DND-41 (cell line): ENCODE measurements around the gene FAM131A.
A peak's percentile ranks its signal among the peaks of the same experiment; 100 is the strongest.

Experiments used
- ATAC-seq: fragments of 200-7000 bp; cut with Tn5 transposase; 3 replicates; pipeline ENCODE4 v1.9.1; 2021; ENCODE audit warnings: low read depth; ENCODE audit not compliant: insufficient read depth
- DNase-seq: peaks from one replicate; pipeline ENCODE4 v3.0.0-alpha.2; 2020
- H2AFZ ChIP-seq: 2 replicates; pipeline ENCODE4 v1.6.0; 2012; ENCODE audit warnings: low read depth, low read length
- H3K27ac ChIP-seq: 2 replicates; pipeline ENCODE4 v1.5.1; 2012; ENCODE audit warnings: low read length, inconsistent platforms
- H3K27me3 ChIP-seq: fragments of 200-600 bp; sonication (generic); 2 replicates; pipeline ENCODE4 v1.6.0; 2012; ENCODE audit warnings: low read length, mild to moderate bottlenecking, inconsistent platforms; ENCODE audit not compliant: insufficient read depth, poor library complexity
- H3K36me3 ChIP-seq: 2 replicates; pipeline ENCODE4 v1.5.1; 2012; ENCODE audit warnings: low read length, inconsistent platforms; ENCODE audit not compliant: insufficient read depth
- H3K4me1 ChIP-seq: 2 replicates; pipeline ENCODE4 v1.5.1; 2012; ENCODE audit warnings: mild to moderate bottlenecking, low read length; ENCODE audit not compliant: insufficient read depth
- H3K4me2 ChIP-seq: 2 replicates; pipeline ENCODE4 v1.6.0; 2012; ENCODE audit warnings: mild to moderate bottlenecking, moderate library complexity, low read length, inconsistent platforms; ENCODE audit not compliant: insufficient read depth
- H3K4me3 ChIP-seq, 2 experiments: fragments of 200-600 bp in 1 of 2; shearing (Covaris generic) in 1 of 2; 2 replicates each; pipeline ENCODE4 v1.5.1; 2012 to 2016; ENCODE audit warnings: inconsistent platforms in 2 of 2, low read length in 2 of 2, mild to moderate bottlenecking in 2 of 2, low read depth in 1 of 2, moderate library complexity in 1 of 2
- H3K79me2 ChIP-seq: 2 replicates; pipeline ENCODE4 v1.6.0; 2012; ENCODE audit warnings: low read length, inconsistent platforms; ENCODE audit not compliant: insufficient read depth
- H3K9ac ChIP-seq: 2 replicates; pipeline ENCODE4 v1.6.0; 2012; ENCODE audit warnings: low read depth, mild to moderate bottlenecking, inconsistent platforms, low read length, moderate library complexity
- H3K9me3 ChIP-seq: 2 replicates; pipeline ENCODE4 v1.5.1; 2012; ENCODE audit warnings: low read length, moderate library complexity, mild to moderate bottlenecking, inconsistent platforms; ENCODE audit not compliant: insufficient read depth, severe bottlenecking
- H4K20me1 ChIP-seq: 2 replicates; pipeline ENCODE4 v1.6.0; 2012; ENCODE audit warnings: low read length; ENCODE audit not compliant: insufficient read depth
- EZH2 ChIP-seq: IDR thresholded peaks from 3 replicates; pipeline ENCODE4 v1.6.1; 2012; ENCODE audit warnings: borderline replicate concordance, low read depth, mild to moderate bottlenecking, moderate library complexity, low read length, inconsistent platforms; ENCODE audit not compliant: severe bottlenecking
- TF ChIP-seq, protein P1 (sequence below): IDR thresholded peaks from 2 replicates; pipeline ENCODE4 v1.5.1; 2012; ENCODE audit warnings: borderline replicate concordance, low read length, moderate library complexity, mild to moderate bottlenecking; ENCODE audit not compliant: poor library complexity, severe bottlenecking; ENCODE audit errors: extremely low read depth

Gene FAM131A

DNA sequence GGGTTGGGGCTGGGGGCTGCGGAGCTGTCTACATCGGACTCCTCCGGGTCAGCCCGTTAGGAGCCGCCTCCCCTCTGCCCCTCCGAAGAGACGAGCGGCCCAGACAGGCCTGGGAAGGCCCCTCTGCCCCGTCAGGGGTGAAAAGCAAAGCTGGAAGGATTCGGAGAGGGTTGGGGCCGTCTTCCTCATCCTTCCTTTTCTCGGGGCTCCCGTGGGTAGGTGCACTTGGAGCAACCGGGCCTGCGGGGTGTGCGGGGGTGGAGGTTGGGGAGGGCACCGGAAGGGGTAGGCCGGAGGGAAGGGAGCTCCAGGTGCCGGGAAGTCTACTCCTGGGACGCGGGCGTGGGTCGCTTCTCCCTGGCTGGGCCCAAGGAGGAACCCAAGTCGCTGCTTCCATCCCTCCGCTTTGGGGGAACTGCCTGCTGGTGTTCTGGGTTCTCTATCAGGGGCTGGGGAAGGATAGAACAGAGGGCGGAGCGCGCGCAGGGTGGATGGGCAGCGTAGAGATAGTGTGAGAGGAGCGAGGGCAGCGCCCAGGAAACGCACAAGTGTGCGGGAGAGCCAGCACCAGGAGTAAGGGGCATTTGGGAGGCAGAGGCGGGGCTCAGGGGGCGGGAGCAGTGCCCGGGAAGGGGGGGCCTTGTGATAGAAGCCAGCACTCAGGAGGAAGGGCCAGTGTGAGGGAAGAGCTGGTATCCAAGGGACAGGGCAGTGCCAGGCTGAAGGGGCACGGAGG is 24.7 kb downstream of the FAM131A start:
- peaks cover 27% of the 10 kb centered on the region for H4K20me1 ChIP-seq
- peaks cover 21% of the 10 kb centered on the region for H3K36me3 ChIP-seq
- peak; percentile 60 for DNase-seq
- TF ChIP-seq EZH2, result no peak
- TF ChIP-seq, protein P1, sequence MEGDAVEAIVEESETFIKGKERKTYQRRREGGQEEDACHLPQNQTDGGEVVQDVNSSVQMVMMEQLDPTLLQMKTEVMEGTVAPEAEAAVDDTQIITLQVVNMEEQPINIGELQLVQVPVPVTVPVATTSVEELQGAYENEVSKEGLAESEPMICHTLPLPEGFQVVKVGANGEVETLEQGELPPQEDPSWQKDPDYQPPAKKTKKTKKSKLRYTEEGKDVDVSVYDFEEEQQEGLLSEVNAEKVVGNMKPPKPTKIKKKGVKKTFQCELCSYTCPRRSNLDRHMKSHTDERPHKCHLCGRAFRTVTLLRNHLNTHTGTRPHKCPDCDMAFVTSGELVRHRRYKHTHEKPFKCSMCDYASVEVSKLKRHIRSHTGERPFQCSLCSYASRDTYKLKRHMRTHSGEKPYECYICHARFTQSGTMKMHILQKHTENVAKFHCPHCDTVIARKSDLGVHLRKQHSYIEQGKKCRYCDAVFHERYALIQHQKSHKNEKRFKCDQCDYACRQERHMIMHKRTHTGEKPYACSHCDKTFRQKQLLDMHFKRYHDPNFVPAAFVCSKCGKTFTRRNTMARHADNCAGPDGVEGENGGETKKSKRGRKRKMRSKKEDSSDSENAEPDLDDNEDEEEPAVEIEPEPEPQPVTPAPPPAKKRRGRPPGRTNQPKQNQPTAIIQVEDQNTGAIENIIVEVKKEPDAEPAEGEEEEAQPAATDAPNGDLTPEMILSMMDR, result no peak
- ATAC-seq, result peak; percentile 20
- peak overlapping the region; percentile 87 for H3K4me2 ChIP-seq
- peaks cover 39% of the 10 kb centered on the region for H3K79me2 ChIP-seq
- no peaks in the 10 kb centered on the region for H3K9me3 ChIP-seq
- H2AFZ ChIP-seq, result peak overlapping the region; percentile 96
- peak overlapping the region; percentile 89 for H3K9ac ChIP-seq
- peaks cover 34% of the 10 kb centered on the region for H3K4me1 ChIP-seq
- H3K27me3 ChIP-seq, result no peaks in the 10 kb centered on the region
- peak overlapping the region; percentile 88 for H3K27ac ChIP-seq
- peak overlapping the region; percentile 43 to 95 for H3K4me3 ChIP-seq

- no peaks in the 10 kb centered on the region for H3K27me3 ChIP-seq
- peaks cover 27% of the 10 kb centered on the region for H3K36me3 ChIP-seq
- DNase-seq (peak; percentile 96), ATAC-seq (peak; percentile 83)
- H3K27ac ChIP-seq, result peak overlapping the region; percentile 88
- H3K9ac ChIP-seq, result peak overlapping the region; percentile 89
- peak overlapping the region; percentile 43 to 95 for H3K4me3 ChIP-seq
- H3K79me2 ChIP-seq, result peaks cover 39% of the 10 kb centered on the region
- H3K4me2 ChIP-seq, result peak overlapping the region; percentile 87
- peaks cover 30% of the 10 kb centered on the region for H4K20me1 ChIP-seq
- no peaks in the 10 kb centered on the region for H3K9me3 ChIP-seq
- peaks cover 34% of the 10 kb centered on the region for H3K4me1 ChIP-seq
- TF ChIP-seq, protein P1, result peak; percentile 75
- no peak for TF ChIP-seq EZH2
- H2AFZ ChIP-seq, result peak overlapping the region; percentile 96
Observed at GRCh38 chr3:184362668-184363546, 25.5 kb downstream of the FAM131A start.

GRCh38 chr3:184366619-184367289 is 29.4 kb downstream of the FAM131A start:
- H3K4me2 ChIP-seq, result peak overlapping the region; percentile 6; the same call in 1 of the 2 replicates
- TF ChIP-seq, protein P1, result no peak
- TF ChIP-seq EZH2, result no peak
- H2AFZ ChIP-seq, result no peak overlapping the region
- no peak overlapping the region for H3K27ac ChIP-seq
- peaks cover 18% of the 10 kb centered on the region; the same call in 1 of the 2 replicates for H4K20me1 ChIP-seq
- ATAC-seq, result no peak
- no peaks in the 10 kb centered on the region for H3K9me3 ChIP-seq
- H3K36me3 ChIP-seq, result peaks cover 42% of the 10 kb centered on the region
- H3K4me1 ChIP-seq, result peaks cover 19% of the 10 kb centered on the region
- H3K4me3 ChIP-seq, result no peak overlapping the region
- DNase-seq, result no peak
- H3K27me3 ChIP-seq, result no peaks in the 10 kb centered on the region
- peaks cover 33% of the 10 kb centered on the region for H3K79me2 ChIP-seq
- H3K9ac ChIP-seq, result no peak overlapping the region
